Measurements from ENCODE around the gene TSEN34.

GRCh38 chr19:54160182-54160811 lies 30.8 kb upstream of the TSEN34 start:
- TF ChIP-seq CTCF (IDR thresholded peaks at IDR 0.05) (no peak), POLR2A (IDR thresholded peaks at IDR 0.05; ENCODE audit: low read depth) (no peak), POLR2AphosphoS5 (IDR thresholded peaks at IDR 0.05) (no peak)
